Loucy (cell line): ENCODE measurements around the gene CHIC2.

Experiments used
- H2AFZ ChIP-seq: fragments of 200-600 bp; sonication (generic); 2 replicates; pipeline ENCODE4 v1.6.0; 2016; ENCODE audit warnings: antibody characterized with exemption, mild to moderate bottlenecking, low read length, moderate library complexity
- H3F3A ChIP-seq: fragments of 200-600 bp; 2 replicates; pipeline ENCODE4 v1.6.0; 2016; ENCODE audit warnings: antibody characterized with exemption, low read depth, mild to moderate bottlenecking
- H3K27me3 ChIP-seq: fragments of 200-600 bp; sonication (generic); 2 replicates; pipeline ENCODE4 v1.6.1; 2014; ENCODE audit warnings: low read length, mild to moderate bottlenecking; ENCODE audit not compliant: insufficient read depth, poor library complexity, severe bottlenecking
- H3K36me3 ChIP-seq: fragments of 200-600 bp; sonication (generic); 2 replicates; pipeline ENCODE4 v1.6.1; 2016; ENCODE audit warnings: low read length; ENCODE audit not compliant: insufficient read depth
- H3K4me1 ChIP-seq: fragments of 200-600 bp; sonication (generic); 2 replicates; pipeline ENCODE4 v1.5.1; 2014; ENCODE audit warnings: low read length, mild to moderate bottlenecking; ENCODE audit not compliant: insufficient read depth, poor library complexity, severe bottlenecking
- H3K4me2 ChIP-seq: fragments of 200-600 bp; sonication (generic); 2 replicates; pipeline ENCODE4 v1.6.0; 2014; ENCODE audit warnings: antibody characterized with exemption, low read length, low read depth, mild to moderate bottlenecking; ENCODE audit not compliant: poor library complexity, severe bottlenecking
- H3K4me3 ChIP-seq: fragments of 200-600 bp; sonication (generic); 2 replicates; pipeline ENCODE4 v1.5.1; 2014; ENCODE audit warnings: low read length, mild to moderate bottlenecking, mixed read lengths; ENCODE audit not compliant: poor library complexity, severe bottlenecking
- H3K79me2 ChIP-seq: fragments of 200-600 bp; sonication (generic); 2 replicates; pipeline ENCODE4 v1.6.1; 2014; ENCODE audit warnings: low read length; ENCODE audit not compliant: insufficient read depth
- H3K9ac ChIP-seq: fragments of 200-600 bp; sonication (generic); 2 replicates; pipeline ENCODE4 v1.6.0; 2014; ENCODE audit warnings: mild to moderate bottlenecking, low read depth, low read length, moderate library complexity; ENCODE audit not compliant: poor library complexity, severe bottlenecking
- H3K9me2 ChIP-seq: fragments of 200-600 bp; sonication (generic); replicated peaks from 2 replicates; pipeline ENCODE4 v1.6.1; 2016; ENCODE audit warnings: low read depth, low read length, mixed read lengths
- H3K9me3 ChIP-seq: fragments of 200-600 bp; sonication (generic); 2 replicates; pipeline ENCODE4 v1.6.1; 2014; ENCODE audit warnings: mild to moderate bottlenecking, antibody characterized with exemption, low read length, low read depth; ENCODE audit not compliant: insufficient read depth
- H4K20me1 ChIP-seq: fragments of 200-600 bp; sonication (generic); 2 replicates; pipeline ENCODE4 v1.6.0; 2014; ENCODE audit warnings: antibody characterized with exemption, low read length, mild to moderate bottlenecking; ENCODE audit not compliant: insufficient read depth, poor library complexity, severe bottlenecking
- CTCF ChIP-seq: fragments of 200-600 bp; sonication (generic); conservative IDR thresholded peaks from 2 replicates; pipeline ENCODE4 v1.5.1; 2014; ENCODE audit warnings: mild to moderate bottlenecking, antibody characterized with exemption, low read length
- EZH2phosphoT487 ChIP-seq: fragments of 200-600 bp; IDR thresholded peaks from 2 replicates; pipeline ENCODE4 v1.6.1; 2018; ENCODE audit warnings: antibody characterized with exemption, mild to moderate bottlenecking, moderate library complexity, borderline replicate concordance

CHIC2 gene

GRCh38 chr4:54095110-54095825 is 30.9 kb upstream of the CHIC2 start:
- no peaks in the 10 kb centered on the region for H3K4me1 ChIP-seq
- H3K79me2 ChIP-seq: no peaks in the 10 kb centered on the region
- no peak overlapping the region for H3K4me3 ChIP-seq
- H3K27me3 ChIP-seq: no peaks in the 10 kb centered on the region
- H4K20me1 ChIP-seq: no peaks in the 10 kb centered on the region
- TF ChIP-seq EZH2phosphoT487: no peak
- no peak for TF ChIP-seq CTCF
- no peaks in the 10 kb centered on the region for H3K36me3 ChIP-seq
- H3K9me3 ChIP-seq: no peaks in the 10 kb centered on the region
- H3K9me2 ChIP-seq: no peaks in the 10 kb centered on the region
- H3K9ac ChIP-seq: no peak overlapping the region
- H3K4me2 ChIP-seq: no peak overlapping the region
- H2AFZ ChIP-seq: no peak overlapping the region
- no peaks in the 10 kb centered on the region for H3F3A ChIP-seq

GRCh38 chr4:54094451-54094850 is 30.0 kb upstream of the CHIC2 start:
- H3K4me2 ChIP-seq: no peak overlapping the region

DNA sequence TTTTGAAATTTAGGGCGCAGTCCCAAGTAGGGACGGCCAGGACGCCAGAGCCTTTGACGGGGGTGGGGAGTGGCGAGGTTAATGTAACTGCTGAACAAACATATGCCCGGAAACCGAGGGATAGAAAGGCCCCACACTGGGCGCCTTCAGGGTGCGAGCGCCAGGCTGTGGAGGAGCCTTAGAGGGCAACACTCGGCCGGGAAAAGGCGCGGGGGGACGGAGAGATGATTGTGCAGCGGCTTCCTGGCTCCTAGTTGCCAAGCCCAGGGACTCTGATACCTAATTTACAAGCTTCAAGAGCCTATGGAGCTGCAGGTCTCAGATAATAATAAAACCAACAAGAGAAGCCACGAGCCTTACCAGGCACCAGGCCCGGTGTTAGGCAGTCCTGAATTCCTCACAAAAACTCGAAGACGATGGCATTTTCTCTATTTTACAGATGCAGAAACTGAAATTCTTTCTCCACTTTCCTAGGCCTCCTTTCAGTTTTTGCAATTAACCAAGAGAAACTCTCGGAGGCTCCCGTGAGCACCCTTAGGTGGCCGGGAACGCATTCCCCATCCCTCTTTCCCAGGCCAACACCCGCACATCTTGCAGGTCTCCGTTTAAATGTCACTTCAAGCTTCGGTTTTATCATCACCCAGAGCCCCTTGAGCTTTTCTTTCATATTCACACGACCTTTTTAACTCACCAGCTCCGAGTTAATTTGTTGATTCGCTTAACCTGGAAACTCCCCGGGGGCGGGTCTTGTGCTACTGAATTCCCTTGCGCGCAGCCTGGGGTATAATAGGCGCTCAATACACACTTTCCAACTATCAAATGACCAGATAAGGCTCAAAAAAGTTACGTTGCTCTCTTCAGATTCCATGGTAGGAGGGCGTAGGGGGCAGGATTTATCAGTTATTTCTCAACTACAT is 29.2 kb upstream of the CHIC2 start:
- H4K20me1 ChIP-seq: no peaks in the 10 kb centered on the region
- H3F3A ChIP-seq: no peaks in the 10 kb centered on the region
- H2AFZ ChIP-seq: no peak overlapping the region
- no peaks in the 10 kb centered on the region for H3K4me1 ChIP-seq
- H3K4me3 ChIP-seq: no peak overlapping the region
- no peaks in the 10 kb centered on the region for H3K79me2 ChIP-seq
- no peaks in the 10 kb centered on the region for H3K36me3 ChIP-seq
- no peaks in the 10 kb centered on the region for H3K9me2 ChIP-seq
- TF ChIP-seq EZH2phosphoT487 (no peak), CTCF (no peak)
- H3K9me3 ChIP-seq: no peaks in the 10 kb centered on the region
- no peaks in the 10 kb centered on the region for H3K27me3 ChIP-seq
- no peak overlapping the region for H3K4me2 ChIP-seq
- H3K9ac ChIP-seq: no peak overlapping the region

More at GRCh38 chr4:54094451-54094850, 30.0 kb upstream of the CHIC2 start:
- Histone ChIP-seq H3F3A (no peaks in the 10 kb centered on the region), H3K4me1 (no peaks in the 10 kb centered on the region), H4K20me1 (no peaks in the 10 kb centered on the region), H3K9ac (no peak overlapping the region), H3K9me3 (no peaks in the 10 kb centered on the region), H3K27me3 (no peaks in the 10 kb centered on the region), H3K4me3 (no peak overlapping the region), H3K36me3 (no peaks in the 10 kb centered on the region), H3K79me2 (no peaks in the 10 kb centered on the region), H2AFZ (no peak overlapping the region), H3K9me2 (no peaks in the 10 kb centered on the region)
- no peak for TF ChIP-seq CTCF
- no peak for TF ChIP-seq EZH2phosphoT487
